IPS DF 4.7 (cell line): ENCODE results near the gene RNF26.

Source experiments
- DNase-seq: peaks from one replicate; pipeline ENCODE4 v3.0.0-alpha.2; 2013; ENCODE audit warnings: low spot score; ENCODE audit errors: extremely low read depth

RNF26 gene

GRCh38 chr11:119350302-119350701, 16.0 kb downstream of the RNF26 start:
- DNase-seq: no peak

GRCh38 chr11:119351232-119351631, 16.9 kb downstream of the RNF26 start:
- DNase-seq: no peak

GRCh38 chr11:119352857-119353260, 18.5 kb downstream of the RNF26 start:
- DNase-seq: no peak

GRCh38 chr11:119355091-119355843, 20.9 kb downstream of the RNF26 start:
- DNase-seq: no peak

GRCh38 chr11:119356349-119357031, 22.2 kb downstream of the RNF26 start:
- DNase-seq: no peak

GRCh38 chr11:119357074-119357473, 22.7 kb downstream of the RNF26 start:
- DNase-seq: no peak

- DNase-seq: no peak
Measured at GRCh38 chr11:119359365-119360214, 25.3 kb downstream of the RNF26 start.

- DNase-seq: no peak
Measured at GRCh38 chr11:119361056-119361787, 26.9 kb downstream of the RNF26 start.

GRCh38 chr11:119361941-119362725, 27.8 kb downstream of the RNF26 start:
- no peak for DNase-seq

- DNase-seq: no peak
Measured at GRCh38 chr11:119362741-119363080, 28.4 kb downstream of the RNF26 start.

- no peak for DNase-seq
Measured at GRCh38 chr11:119363081-119363850, 28.9 kb downstream of the RNF26 start.

GRCh38 chr11:119363851-119364590, 29.7 kb downstream of the RNF26 start:
- no peak for DNase-seq

GRCh38 chr11:119365071-119365591, 30.8 kb downstream of the RNF26 start:
- DNase-seq: no peak

GRCh38 chr11:119366690-119367620, 32.6 kb downstream of the RNF26 start:
- no peak for DNase-seq

GRCh38 chr11:119367661-119368120, 33.4 kb downstream of the RNF26 start:
- no peak for DNase-seq

- DNase-seq: no peak
Measured at GRCh38 chr11:119368121-119369034, 34.1 kb downstream of the RNF26 start.
